Astrocyte of the cerebellum (primary cell): ENCODE measurements around the gene PRPF19.

ENCODE experiments used
- DNase-seq: peaks from one replicate; pipeline ENCODE4 v3.0.0-alpha.2; 2011; ENCODE audit warnings: low read depth
- H3K4me3 ChIP-seq: 2 replicates; pipeline ENCODE4 v1.5.1; 2011; ENCODE audit warnings: mild to moderate bottlenecking, low read depth, low read length, moderate library complexity
- CTCF ChIP-seq: IDR thresholded peaks from 2 replicates; pipeline ENCODE4 v1.5.1; 2012; ENCODE audit warnings: low read length, low read depth, moderate library complexity, mild to moderate bottlenecking; ENCODE audit errors: missing control alignments
- in situ Hi-C: cut with HindIII; loops from 2 replicates; pipeline ENCODE4 v1.10.0; 2017; ENCODE audit warnings: low sequenced_read_pairs

The PRPF19 gene

GRCh38 chr11:60868682-60869450, 37.5 kb downstream of the PRPF19 start:
- in situ Hi-C loops = loop anchor here (5.0 kb wide), 1 partner anchor 47 kb away; no protein-coding TSS in a partner anchor
- no peak for DNase-seq
- no peak for TF ChIP-seq CTCF
- H3K4me3 ChIP-seq = no peak overlapping the region

DNA sequence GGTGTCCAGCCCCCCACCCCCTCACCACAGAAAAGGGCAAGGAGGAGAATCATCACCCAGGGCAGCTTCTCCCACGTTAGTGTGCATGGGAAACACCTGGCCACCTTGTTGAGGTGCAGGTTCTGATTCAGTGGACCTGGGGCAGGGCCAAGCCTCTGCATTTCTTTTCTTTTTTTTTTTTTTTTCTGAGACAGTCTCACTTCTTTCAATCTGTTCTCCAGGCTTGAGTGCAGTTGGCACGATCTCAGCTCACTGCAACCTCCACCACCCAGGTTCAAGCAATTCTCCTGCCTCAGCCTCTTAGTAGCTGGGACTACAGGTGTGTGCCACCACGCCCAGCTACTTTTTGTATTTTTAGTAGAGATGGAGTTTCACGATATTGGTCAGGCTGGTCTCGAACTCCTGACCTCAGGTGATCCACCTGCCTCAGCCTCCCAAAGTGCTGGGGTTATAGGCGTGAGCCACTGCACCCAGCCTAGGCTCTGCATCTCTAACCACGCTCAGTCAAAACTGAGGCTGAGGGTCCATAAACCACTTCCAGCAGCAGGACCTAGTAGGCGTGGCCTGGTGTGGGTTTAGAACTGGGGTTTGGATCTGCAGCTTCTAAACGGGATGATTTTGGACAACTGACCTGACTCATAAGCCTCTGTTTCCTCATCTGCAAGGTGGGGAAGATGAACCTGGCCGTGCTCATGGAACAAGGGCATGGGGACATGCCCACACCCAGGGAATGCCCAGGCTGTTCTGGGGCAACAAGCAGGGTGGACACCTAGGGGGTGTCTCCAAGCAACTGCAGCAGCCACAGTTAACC, 38.3 kb downstream of the PRPF19 start:
- no peak overlapping the region for H3K4me3 ChIP-seq
- in situ Hi-C loops = loop anchor here (5.0 kb wide), 1 partner anchor 46 kb away; no protein-coding TSS in a partner anchor
- no peak for TF ChIP-seq CTCF
- no peak for DNase-seq

DNA sequence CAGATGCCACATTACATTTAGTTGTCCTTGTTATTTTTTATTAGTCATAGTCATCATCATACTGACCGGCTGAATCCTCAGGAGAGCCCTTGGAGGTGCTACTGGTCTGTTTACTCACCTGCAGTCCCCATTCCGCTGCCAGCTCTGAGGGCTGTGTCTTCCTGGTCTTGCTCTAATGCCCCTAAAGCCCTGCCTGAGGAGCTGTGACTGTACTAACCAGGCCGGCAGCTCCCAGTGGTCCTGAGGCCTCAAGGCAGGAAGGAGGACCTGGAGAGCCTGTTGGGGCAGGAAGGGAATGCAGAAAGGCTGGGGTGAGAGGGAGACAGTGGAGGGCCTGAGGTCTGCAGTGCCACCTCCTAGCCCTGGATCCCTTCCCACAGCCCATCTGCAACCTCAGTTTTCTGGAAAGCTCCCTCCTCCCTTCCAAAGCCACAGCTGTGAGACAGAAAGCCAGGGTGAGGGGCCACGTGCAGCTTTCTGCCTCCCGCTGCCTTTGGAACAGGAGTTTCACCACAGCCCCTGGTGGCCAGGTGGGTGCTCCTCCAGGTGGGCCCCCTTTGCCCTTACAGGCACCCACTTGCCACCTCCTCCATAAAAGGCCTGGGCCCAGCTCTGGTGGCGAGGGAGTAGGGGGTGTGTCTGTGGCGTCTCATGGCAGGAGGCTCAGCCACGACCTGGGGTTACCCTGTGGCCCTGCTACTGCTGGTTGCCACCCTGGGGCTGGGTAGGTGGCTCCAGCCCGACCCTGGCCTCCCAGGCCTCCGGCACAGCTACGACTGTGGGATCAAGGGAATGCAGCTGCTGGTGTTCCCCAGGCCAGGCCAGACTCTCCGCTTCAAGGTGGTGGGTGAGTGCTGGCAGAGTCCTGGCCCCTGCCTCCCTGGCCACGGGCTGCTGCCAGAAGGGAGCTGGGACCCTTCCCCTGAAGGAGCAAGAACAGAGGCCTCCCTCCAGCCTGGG, 39.2 kb downstream of the PRPF19 start, which contains the start of gene ZP1:
ZP1 (plus strand) TSS at position 632 of the 960 bp plus-strand sequence; CDS start at position 652, 20 bp downstream.
- in situ Hi-C loops = loop anchor here (5.0 kb wide), 1 partner anchor 45 kb away; no protein-coding TSS in a partner anchor
- no peak for TF ChIP-seq CTCF
- no peak for DNase-seq
- H3K4me3 ChIP-seq = no peak within 1 kb of the TSS

DNA sequence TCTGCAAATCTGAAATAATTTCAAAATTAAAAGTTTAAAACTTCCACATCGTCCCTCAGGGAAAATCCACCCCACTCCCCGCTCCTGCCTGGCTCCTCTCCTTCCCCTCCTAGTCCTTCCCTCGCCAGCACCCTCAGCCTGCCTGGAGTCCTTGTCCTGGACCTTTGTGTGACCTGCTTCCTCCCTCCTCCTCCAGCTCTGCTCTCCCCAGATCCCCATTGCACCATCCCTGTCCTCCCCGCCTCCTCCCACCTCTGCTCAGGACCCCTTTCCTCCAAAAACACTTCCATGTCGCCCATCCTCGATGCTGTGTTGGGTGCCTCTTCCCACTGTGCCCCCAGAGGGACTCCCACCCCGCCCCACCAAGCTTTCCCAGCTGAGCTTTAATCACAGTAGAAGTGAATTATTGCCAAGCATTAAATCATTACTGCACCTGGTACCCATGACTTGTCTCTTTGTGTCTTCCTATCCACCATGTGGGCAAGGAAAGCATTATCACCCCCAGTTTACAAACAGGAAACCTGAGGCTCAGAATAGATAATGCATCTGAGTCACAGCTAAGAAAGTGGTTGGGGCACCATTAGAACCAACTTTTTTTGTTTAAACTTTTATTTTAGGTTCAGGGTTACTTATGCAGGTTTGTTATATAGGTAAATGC, 41.4 kb downstream of the PRPF19 start:
- TF ChIP-seq CTCF = no peak
- in situ Hi-C loops = loop anchor here (5.0 kb wide), 1 partner anchor 43 kb away; no protein-coding TSS in a partner anchor
- no peak overlapping the region for H3K4me3 ChIP-seq
- no peak for DNase-seq

DNA sequence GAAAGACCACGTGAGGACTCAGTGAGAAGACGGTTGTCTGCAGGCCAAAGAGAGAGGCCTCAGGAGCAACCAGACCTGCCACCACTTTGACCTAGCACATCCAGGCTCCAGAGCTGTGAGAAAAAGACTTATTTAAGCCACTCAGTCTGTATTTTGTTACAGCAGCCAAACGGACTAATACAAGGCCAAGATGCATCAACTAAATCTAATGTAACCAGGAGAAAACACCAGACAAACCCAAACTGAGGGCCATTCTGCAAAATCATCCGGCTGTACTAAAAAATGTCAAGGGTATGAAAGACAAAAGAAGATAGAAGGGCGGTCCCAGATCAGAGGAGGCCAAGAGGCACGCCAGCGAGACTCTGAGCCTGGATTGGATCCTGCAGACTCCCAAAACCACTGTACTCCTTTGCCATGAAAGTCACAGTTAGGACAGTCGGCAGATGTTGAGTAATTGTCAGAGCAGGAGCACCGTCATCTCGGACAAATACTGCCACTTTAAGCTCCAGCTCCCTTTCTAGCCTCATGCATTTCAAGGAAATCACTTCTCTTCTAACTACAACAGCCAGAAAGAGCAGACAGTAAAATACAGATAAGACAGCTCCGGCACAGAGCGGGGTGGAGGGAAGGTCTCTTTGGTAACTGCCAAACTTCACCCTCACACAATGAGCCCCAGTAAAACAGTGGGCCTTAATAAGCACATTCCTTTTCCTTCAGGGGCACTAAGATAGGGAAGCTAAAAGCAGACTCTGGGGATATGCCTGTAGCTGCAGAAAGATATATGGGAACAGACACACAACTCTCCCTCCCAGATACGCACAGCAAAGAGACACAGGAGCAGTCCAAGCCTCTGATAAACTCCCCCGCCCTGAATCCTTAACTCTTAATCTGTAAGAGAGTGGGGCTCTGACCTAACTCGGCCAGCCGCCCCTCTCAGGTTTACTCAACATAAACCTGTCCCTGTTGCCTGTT, 42.5 kb downstream of the PRPF19 start:
- H3K4me3 ChIP-seq = no peak overlapping the region
- in situ Hi-C loops = no loop called here
- TF ChIP-seq CTCF = no peak
- DNase-seq = no peak
